Ascending aorta (tissue), 2 donors: ENCODE data around the gene SHISAL1. TPM values are rescaled to one million over a fixed set of nuclear protein-coding genes. Genes with fewer than 3 reads are reported as not detected.
A peak's percentile ranks its signal among the peaks of the same experiment; 100 is the strongest.

Experiments used
- DNase-seq, 2 donors: peaks; one replicate each; pipeline ENCODE4 v3.0.0-alpha.2; 2019; ENCODE audit warnings: low spot score in 2 of 2
- H3K27ac ChIP-seq, 2 donors: fragments of 200-600 bp; sonication (generic); one replicate each; pipeline ENCODE4 v1.5.1; 2016 to 2017; ENCODE audit warnings: mild to moderate bottlenecking in 1 of 2
- H3K27me3 ChIP-seq: fragments of 200-600 bp; sonication (generic); one replicate; pipeline ENCODE4 v1.5.1; 2017
- H3K36me3 ChIP-seq, 2 donors: fragments of 200-600 bp; sonication (generic); one replicate each; pipeline ENCODE4 v1.5.1; 2016
- H3K4me1 ChIP-seq, 2 donors: fragments of 200-600 bp; sonication (generic); one replicate each; pipeline ENCODE4 v1.5.1; 2016 to 2017; ENCODE audit warnings: mild to moderate bottlenecking in 1 of 2
- H3K4me3 ChIP-seq, 2 donors: fragments of 200-600 bp; sonication (generic); one replicate each; pipeline ENCODE4 v1.5.1; 2016 to 2017; ENCODE audit warnings: mild to moderate bottlenecking in 1 of 2
- H3K9me3 ChIP-seq, 2 donors: fragments of 200-600 bp; sonication (generic); one replicate each; pipeline ENCODE4 v1.5.1; 2016
- intact Hi-C: fragments of 100-400 bp; cut with DNase I; formaldehyde crosslinking; loops from one replicate; pipeline ENCODE4 v1.15.1; 2023
- total RNA-seq: library from RNA; depleted of rRNA; stranded (reverse); fragments of >200 nt; gene quantifications from one replicate; pipeline ENCODE4 v1.1.0, GENCODE V29; 2016
- TF ChIP-seq, protein P1 (sequence below), 3 experiments: fragments of 200-600 bp in 2 of 3; fragments of 450-650 bp in 1 of 3; sonication (generic) in 2 of 3; IDR thresholded peaks; one replicate each; pipeline ENCODE4 v1.5.1; 2016 to 2019; ENCODE audit warnings: antibody characterized with exemption in 3 of 3, mild to moderate bottlenecking in 1 of 3, moderate library complexity in 1 of 3

Gene SHISAL1
- total RNA-seq, 1 donor from 2014 or later = 1.6 TPM

GRCh38 chr22:44207173-44207980 lies 105.4 kb downstream of the SHISAL1 start:
- no peak overlapping the region for H3K4me3 ChIP-seq
- TF ChIP-seq, protein P1, sequence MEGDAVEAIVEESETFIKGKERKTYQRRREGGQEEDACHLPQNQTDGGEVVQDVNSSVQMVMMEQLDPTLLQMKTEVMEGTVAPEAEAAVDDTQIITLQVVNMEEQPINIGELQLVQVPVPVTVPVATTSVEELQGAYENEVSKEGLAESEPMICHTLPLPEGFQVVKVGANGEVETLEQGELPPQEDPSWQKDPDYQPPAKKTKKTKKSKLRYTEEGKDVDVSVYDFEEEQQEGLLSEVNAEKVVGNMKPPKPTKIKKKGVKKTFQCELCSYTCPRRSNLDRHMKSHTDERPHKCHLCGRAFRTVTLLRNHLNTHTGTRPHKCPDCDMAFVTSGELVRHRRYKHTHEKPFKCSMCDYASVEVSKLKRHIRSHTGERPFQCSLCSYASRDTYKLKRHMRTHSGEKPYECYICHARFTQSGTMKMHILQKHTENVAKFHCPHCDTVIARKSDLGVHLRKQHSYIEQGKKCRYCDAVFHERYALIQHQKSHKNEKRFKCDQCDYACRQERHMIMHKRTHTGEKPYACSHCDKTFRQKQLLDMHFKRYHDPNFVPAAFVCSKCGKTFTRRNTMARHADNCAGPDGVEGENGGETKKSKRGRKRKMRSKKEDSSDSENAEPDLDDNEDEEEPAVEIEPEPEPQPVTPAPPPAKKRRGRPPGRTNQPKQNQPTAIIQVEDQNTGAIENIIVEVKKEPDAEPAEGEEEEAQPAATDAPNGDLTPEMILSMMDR (IDR thresholded peaks at IDR 0.05) = no peak
- H3K36me3 ChIP-seq = no peaks in the 10 kb centered on the region
- intact Hi-C loops = no loop called here
- H3K9me3 ChIP-seq = peaks cover 0 to 12% of the 10 kb centered on the region in 2 donors
- no peak for DNase-seq
- H3K27ac ChIP-seq = no peak overlapping the region
- H3K4me1 ChIP-seq = peaks cover 15 to 16% of the 10 kb centered on the region in 2 donors
- no peaks in the 10 kb centered on the region for H3K27me3 ChIP-seq

GRCh38 chr22:44206696-44207095 lies 106.1 kb downstream of the SHISAL1 start:
- intact Hi-C loops = no loop called here
- Histone ChIP-seq H3K9me3 (peaks cover 0 to 12% of the 10 kb centered on the region in 2 donors), H3K27ac (no peak overlapping the region), H3K27me3 (no peaks in the 10 kb centered on the region), H3K4me1 (peaks cover 10 to 12% of the 10 kb centered on the region in 2 donors), H3K36me3 (no peaks in the 10 kb centered on the region), H3K4me3 (no peak overlapping the region)
- no peak for DNase-seq
- TF ChIP-seq, protein P1 (IDR thresholded peaks at IDR 0.05) = no peak

- Histone ChIP-seq H3K27me3 (no peaks in the 10 kb centered on the region), H3K4me3 (no peak overlapping the region), H3K9me3 (peaks cover 0 to 12% of the 10 kb centered on the region in 2 donors), H3K4me1 (peaks cover 6 to 8% of the 10 kb centered on the region in 2 donors), H3K27ac (no peak overlapping the region), H3K36me3 (no peaks in the 10 kb centered on the region)
- DNase-seq = no peak
- TF ChIP-seq, protein P1 (IDR thresholded peaks at IDR 0.05) = no peak
- intact Hi-C loops = no loop called here
Measured at GRCh38 chr22:44206330-44206645, 106.5 kb downstream of the SHISAL1 start.

GRCh38 chr22:44205516-44206329 lies 107.0 kb downstream of the SHISAL1 start:
- DNase-seq = no peak
- TF ChIP-seq, protein P1 (IDR thresholded peaks at IDR 0.05) = no peak
- intact Hi-C loops = no loop called here
- no peak overlapping the region for H3K27ac ChIP-seq
- no peak overlapping the region for H3K4me3 ChIP-seq
- no peaks in the 10 kb centered on the region for H3K36me3 ChIP-seq
- peaks cover 2 to 3% of the 10 kb centered on the region in 2 donors for H3K4me1 ChIP-seq
- no peaks in the 10 kb centered on the region for H3K27me3 ChIP-seq
- H3K9me3 ChIP-seq = peaks cover 0 to 12% of the 10 kb centered on the region in 2 donors

DNA sequence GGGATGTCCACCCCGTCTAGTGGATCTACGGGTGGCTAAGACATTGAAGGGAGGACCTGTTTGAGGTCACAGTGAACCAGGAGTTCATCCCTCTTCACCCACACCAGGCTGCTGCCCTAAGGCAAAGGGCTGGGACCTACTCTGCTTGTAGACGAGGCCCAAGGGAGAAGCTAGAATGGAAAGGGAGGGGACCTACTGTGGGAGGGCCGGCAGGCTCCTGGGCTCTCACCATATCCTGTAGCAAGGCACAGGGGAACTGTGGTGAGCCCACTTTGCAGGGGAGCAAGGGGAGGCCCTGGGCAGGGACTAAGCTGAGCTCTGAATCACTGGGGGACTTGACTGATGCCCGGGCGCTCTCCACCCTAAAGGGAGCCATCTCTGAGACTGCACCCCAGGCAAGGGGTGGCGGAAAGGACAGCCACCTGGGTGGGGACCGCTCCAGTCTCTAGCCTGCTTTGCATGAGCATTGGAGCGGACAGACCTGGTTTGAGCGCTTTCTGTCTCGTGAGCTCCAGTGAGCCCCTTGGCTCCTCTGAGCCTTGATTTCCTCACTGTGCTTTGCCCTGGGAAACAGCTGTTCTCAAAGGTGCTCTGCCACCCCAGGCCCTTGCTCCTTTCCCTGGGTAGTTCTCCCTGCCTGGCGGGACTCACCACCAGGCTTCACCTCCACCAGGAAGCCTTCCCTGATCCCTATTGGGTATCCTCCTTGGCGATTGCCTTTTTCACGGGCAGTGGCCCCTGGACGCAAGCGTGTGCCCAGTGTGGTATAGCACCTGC lies 107.8 kb downstream of the SHISAL1 start:
- Histone ChIP-seq H3K27ac (no peak overlapping the region), H3K9me3 (peaks cover 0 to 12% of the 10 kb centered on the region in 2 donors), H3K27me3 (no peaks in the 10 kb centered on the region), H3K36me3 (no peaks in the 10 kb centered on the region), H3K4me3 (no peak overlapping the region), H3K4me1 (no peaks in the 10 kb centered on the region)
- intact Hi-C loops = no loop called here
- DNase-seq = peak in 1 of 2 donors; percentile 28
- TF ChIP-seq, protein P1 (IDR thresholded peaks at IDR 0.05) = no peak
